Muscle of leg (tissue), 11 donors: ENCODE results near the gene NOP14. TPM values are rescaled to one million over a fixed set of nuclear protein-coding genes. Genes with fewer than 3 reads are reported as not detected.

ENCODE experiments used
- DNase-seq: peaks from one replicate; pipeline ENCODE4 v3.0.0; 2013
- H3K27ac ChIP-seq: one replicate; pipeline ENCODE4 v1.5.1; 2013; ENCODE audit warnings: mild to moderate bottlenecking, low read length, control low read depth
- H3K27me3 ChIP-seq: one replicate; pipeline ENCODE4 v1.6.1; 2013; ENCODE audit warnings: low read length; ENCODE audit not compliant: control insufficient read depth, insufficient read depth
- H3K36me3 ChIP-seq: one replicate; pipeline ENCODE4 v1.6.1; 2013; ENCODE audit warnings: low read length; ENCODE audit not compliant: control insufficient read depth, insufficient read depth
- H3K4me1 ChIP-seq: one replicate; pipeline ENCODE4 v1.6.1; 2013; ENCODE audit warnings: low read length; ENCODE audit not compliant: control insufficient read depth, insufficient read depth
- H3K4me3 ChIP-seq: one replicate; pipeline ENCODE4 v1.5.1; 2013; ENCODE audit warnings: low read length, control low read depth
- H3K9me3 ChIP-seq: replicated peaks from 2 replicates; pipeline ENCODE4 v1.6.1; 2013; ENCODE audit warnings: low read depth, low read length; ENCODE audit not compliant: control insufficient read depth
- WGBS: methylation state at CpG from one replicate; pipeline ENCODE4 v1.1.5; 2013; ENCODE audit warnings: missing lambda C conversion rate; ENCODE audit not compliant: insufficient coverage; 5-methylcytosine and 5-hydroxymethylcytosine counted together
- polyA plus RNA-seq, 8 donors: library from polyadenylated mRNA; unstranded; fragments of 120-200 nt; gene quantifications; one replicate each; pipeline versions ENCODE4 v1.2.1 to v1.2.3, GENCODE V29; 2013; ENCODE audit warnings: inconsistent platforms in 1 of 8, low replicate concordance in 1 of 8; ENCODE audit not compliant: insufficient read length in 8 of 8, insufficient read depth in 1 of 8
- total RNA-seq: library from RNA; stranded (reverse); fragments of 120-200 nt; gene quantifications from one replicate; pipeline ENCODE4 v1.2.4, GENCODE V29; 2013

NOP14 gene
- total and polyA plus RNA-seq, 9 donors = 12.1 to 27.6 (median 25.0) TPM

DNA sequence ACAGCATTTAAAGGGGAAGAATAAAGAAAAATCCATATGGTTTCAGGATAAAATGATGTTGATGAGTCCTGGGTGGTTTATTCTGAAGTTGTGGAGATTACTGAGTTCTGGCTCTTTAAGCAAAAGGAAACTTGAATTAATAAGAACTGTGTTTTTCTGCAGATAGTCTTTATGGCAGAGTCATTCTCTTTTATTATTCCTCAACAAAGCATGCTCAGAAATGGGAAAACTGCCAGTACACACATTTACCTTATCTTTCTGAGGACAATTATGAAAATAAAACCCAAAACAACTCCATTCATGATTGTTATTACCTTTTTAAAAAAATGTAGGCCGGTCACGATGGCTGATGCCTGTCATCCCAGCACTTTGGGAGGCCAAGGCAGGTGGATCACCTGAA, 61.1 kb downstream of the NOP14 start:
- no peak overlapping the region for H3K4me3 ChIP-seq
- H3K4me1 ChIP-seq = no peaks in the 10 kb centered on the region
- peaks cover 78% of the 10 kb centered on the region for H3K36me3 ChIP-seq
- DNase-seq = no peak
- no peaks in the 10 kb centered on the region for H3K27me3 ChIP-seq
- H3K9me3 ChIP-seq = no peaks in the 10 kb centered on the region
- H3K27ac ChIP-seq = no peak overlapping the region
- WGBS = 60% methylated on average over 1 of the region's 2 CpGs

DNA sequence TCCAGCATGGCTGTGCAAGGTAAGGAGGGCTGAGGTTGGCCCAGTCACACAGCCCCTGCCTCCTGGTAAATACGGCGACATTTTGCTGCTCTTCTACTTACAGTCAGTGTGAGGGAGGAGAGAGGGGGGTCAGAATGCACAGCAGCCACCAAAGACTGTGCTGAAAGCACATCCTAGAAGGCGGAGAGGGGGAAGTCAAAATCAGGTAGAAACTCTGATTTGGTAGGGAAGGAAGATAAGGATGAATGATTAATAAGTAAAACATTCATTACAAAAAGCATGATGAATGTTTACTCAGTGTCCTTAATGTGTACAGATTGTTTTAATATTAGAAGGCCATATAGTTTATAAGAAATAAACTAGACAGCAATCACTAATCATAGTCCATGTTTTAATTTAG, 62.0 kb downstream of the NOP14 start:
- H3K4me1 ChIP-seq = no peaks in the 10 kb centered on the region
- H3K36me3 ChIP-seq = peaks cover 71% of the 10 kb centered on the region
- H3K4me3 ChIP-seq = no peak overlapping the region
- 83% methylated on average over 2 of the region's 3 CpGs for WGBS
- no peak for DNase-seq
- no peaks in the 10 kb centered on the region for H3K27me3 ChIP-seq
- no peaks in the 10 kb centered on the region for H3K9me3 ChIP-seq
- no peak overlapping the region for H3K27ac ChIP-seq

DNA sequence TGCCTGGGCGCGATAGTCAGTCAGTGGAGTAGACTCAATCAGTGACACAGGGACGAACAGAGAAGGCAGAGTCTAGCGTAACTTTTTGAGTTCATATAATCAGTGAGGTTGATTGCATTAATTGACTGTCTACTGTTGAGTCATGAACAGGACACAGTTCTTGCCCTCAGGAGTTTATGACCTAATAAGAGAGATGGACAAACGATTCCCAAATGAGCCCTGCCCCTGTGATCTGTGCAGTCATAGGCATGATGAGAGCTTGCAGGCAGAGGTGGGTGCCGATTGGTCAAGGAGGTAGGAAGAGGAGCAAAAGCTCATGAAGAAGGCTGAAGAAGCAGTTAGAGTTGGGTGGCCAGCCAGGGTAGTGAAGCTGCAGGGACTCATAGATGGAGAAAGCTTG, 62.5 kb downstream of the NOP14 start:
- WGBS = 93% methylated on average over 6 of the region's 6 CpGs

DNA sequence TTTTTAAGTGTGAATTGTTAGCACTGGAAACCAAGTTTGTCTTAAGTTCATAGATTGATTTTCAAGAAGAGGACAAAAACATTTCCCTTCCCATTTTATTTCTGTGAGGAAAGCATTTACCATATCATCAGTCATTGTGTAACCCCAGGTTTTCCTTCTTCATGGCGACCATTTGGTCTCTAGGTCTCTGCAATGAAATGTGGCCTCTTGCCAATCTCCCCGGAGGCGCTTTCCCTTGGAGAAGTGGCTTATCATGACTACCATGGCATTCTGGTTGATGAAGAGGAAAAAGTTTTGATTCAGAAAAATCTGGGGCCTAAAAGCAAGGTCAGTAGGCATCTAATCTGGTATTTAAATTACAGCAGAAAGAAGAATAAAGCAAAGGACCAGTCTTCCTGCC, 65.2 kb downstream of the NOP14 start:
- Histone ChIP-seq H3K27me3 (no peaks in the 10 kb centered on the region), H3K4me1 (no peaks in the 10 kb centered on the region), H3K9me3 (no peaks in the 10 kb centered on the region), H3K36me3 (peaks cover 66% of the 10 kb centered on the region), H3K27ac (no peak overlapping the region), H3K4me3 (no peak overlapping the region)
- WGBS = 95% methylated on average over 3 of the region's 3 CpGs
- no peak for DNase-seq

More for the DNA sequence above, 62.5 kb downstream of the NOP14 start:
- DNase-seq = no peak
- Histone ChIP-seq H3K27ac (no peak overlapping the region), H3K27me3 (no peaks in the 10 kb centered on the region), H3K4me1 (no peaks in the 10 kb centered on the region), H3K4me3 (no peak overlapping the region), H3K9me3 (no peaks in the 10 kb centered on the region), H3K36me3 (peaks cover 71% of the 10 kb centered on the region)

DNA sequence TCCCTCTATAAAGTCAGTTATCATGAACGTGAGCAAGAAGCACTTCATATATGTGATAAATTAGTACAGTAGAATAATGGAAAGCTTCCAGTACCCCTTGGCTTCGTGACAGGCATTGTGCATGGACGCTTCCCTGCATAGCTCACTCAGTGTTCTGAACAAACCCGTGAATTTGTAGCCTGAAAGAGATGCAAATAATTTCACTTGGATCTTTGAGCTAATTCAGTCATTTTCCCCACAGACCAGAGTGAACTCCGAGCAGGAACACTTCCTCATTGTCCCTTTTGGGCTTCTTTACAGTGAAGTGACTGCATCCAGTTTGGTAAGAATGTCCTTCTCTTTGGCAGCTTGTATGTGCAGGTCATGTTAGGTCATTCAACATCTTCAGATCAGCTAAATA, 69.4 kb downstream of the NOP14 start:
- no peaks in the 10 kb centered on the region for H3K4me1 ChIP-seq
- no peaks in the 10 kb centered on the region for H3K27me3 ChIP-seq
- 66% methylated on average over 3 of the region's 5 CpGs for WGBS
- no peak overlapping the region for H3K4me3 ChIP-seq
- peaks cover 51% of the 10 kb centered on the region for H3K36me3 ChIP-seq
- no peak overlapping the region for H3K27ac ChIP-seq
- no peaks in the 10 kb centered on the region for H3K9me3 ChIP-seq
- DNase-seq = no peak

DNA sequence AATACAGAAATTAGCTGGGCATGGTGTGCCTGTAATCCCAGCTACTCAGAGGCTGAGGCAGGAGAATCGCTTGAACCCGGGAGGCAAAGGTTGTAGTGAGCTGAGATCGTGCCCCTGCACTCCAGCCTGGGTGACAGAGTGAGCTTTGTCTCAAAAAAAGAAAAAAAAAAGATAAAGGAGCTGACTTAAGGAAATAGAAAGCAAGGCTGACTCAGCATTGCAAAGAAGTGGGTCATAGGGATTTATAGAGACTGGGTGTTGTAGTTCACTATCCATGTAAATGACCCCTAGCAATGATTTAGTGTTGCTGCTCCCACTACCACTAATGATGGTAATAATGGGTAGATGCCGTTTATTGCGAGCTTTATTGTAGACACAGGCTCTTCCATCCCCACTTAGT, 71.9 kb downstream of the NOP14 start:
- no peak overlapping the region for H3K27ac ChIP-seq
- no peak for DNase-seq

DNA sequence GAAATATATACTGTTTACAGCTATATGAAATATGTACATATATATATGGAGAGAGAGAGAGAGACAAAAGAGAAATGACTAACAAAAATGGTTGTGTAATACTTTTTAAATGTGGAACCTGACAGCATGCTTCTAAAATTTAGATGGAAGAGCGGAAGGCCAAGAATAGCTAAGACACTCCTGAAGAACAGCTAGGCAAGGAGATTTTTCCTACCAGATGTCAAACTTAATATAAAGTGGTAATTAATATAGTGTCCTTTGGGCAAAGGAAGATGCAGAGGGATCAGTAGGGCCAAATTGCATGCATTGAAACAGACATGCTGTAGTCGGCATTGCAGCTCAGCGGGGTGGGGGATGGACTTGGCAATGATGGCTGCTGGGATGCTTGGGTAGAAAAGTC, 74.3 kb downstream of the NOP14 start:
- Histone ChIP-seq H3K9me3 (no peaks in the 10 kb centered on the region), H3K4me3 (no peak overlapping the region), H3K27me3 (no peaks in the 10 kb centered on the region), H3K4me1 (no peaks in the 10 kb centered on the region), H3K27ac (no peak overlapping the region), H3K36me3 (peaks cover 39% of the 10 kb centered on the region)
- peak; percentile 60 for DNase-seq
- no CpG with 5 or more reads among the region's 3 CpGs for WGBS

More for the DNA sequence above, 71.9 kb downstream of the NOP14 start:
- WGBS = 84% methylated on average over 3 of the region's 5 CpGs
- Histone ChIP-seq H3K4me1 (no peaks in the 10 kb centered on the region), H3K4me3 (no peak overlapping the region), H3K36me3 (peaks cover 44% of the 10 kb centered on the region), H3K27me3 (no peaks in the 10 kb centered on the region), H3K9me3 (no peaks in the 10 kb centered on the region)

Other genes starting within 250 kb of the NOP14 start
- gene TNIP2, start 207.1 kb downstream of the NOP14 start, total RNA-seq = 15.7 TPM
- 10 to 100 TPM; 16.4 to 19.6 (median 17.7) TPM for gene TNIP2, start 207.1 kb downstream of the NOP14 start, polyA plus RNA-seq
- 23.5 TPM for gene SH3BP2, start 170.3 kb downstream of the NOP14 start, total RNA-seq
- gene SH3BP2, start 170.3 kb downstream of the NOP14 start, polyA plus RNA-seq = 10 to 100 TPM; 20.9 to 34.8 (median 28.6) TPM
- 177 TPM for gene ADD1, start 119.6 kb downstream of the NOP14 start, total RNA-seq
- gene ADD1, start 119.6 kb downstream of the NOP14 start, polyA plus RNA-seq = 100 to 1,000 TPM; 165 to 216 (median 176) TPM
- gene GRK4, start 165 bp upstream of the NOP14 start, total RNA-seq = 8.4 TPM
- gene GRK4, start 165 bp upstream of the NOP14 start, polyA plus RNA-seq = 10 to 100 TPM in 4 of 8 donors, 1 to 10 TPM in 4; 6.7 to 16.1 (median 9.4) TPM
- gene HTT-AS, start 111.1 kb upstream of the NOP14 start, total RNA-seq = not detected
- gene HTT-AS, start 111.1 kb upstream of the NOP14 start, polyA plus RNA-seq = under 1 TPM in 1 of 8 donors, not detected in 7; 0.30 TPM
- gene HTT, start 111.3 kb upstream of the NOP14 start, total RNA-seq = 22.2 TPM
- 10 to 100 TPM; 16.5 to 29.6 (median 22.9) TPM for gene HTT, start 111.3 kb upstream of the NOP14 start, polyA plus RNA-seq